ENCODE measurements around the gene MELTF.
"Not testable (repeated sequence)": the region's sequence is repeated elsewhere in the genome, so short reads cannot be mapped to it uniquely, and the experiment has no call there.

The MELTF gene

DNA sequence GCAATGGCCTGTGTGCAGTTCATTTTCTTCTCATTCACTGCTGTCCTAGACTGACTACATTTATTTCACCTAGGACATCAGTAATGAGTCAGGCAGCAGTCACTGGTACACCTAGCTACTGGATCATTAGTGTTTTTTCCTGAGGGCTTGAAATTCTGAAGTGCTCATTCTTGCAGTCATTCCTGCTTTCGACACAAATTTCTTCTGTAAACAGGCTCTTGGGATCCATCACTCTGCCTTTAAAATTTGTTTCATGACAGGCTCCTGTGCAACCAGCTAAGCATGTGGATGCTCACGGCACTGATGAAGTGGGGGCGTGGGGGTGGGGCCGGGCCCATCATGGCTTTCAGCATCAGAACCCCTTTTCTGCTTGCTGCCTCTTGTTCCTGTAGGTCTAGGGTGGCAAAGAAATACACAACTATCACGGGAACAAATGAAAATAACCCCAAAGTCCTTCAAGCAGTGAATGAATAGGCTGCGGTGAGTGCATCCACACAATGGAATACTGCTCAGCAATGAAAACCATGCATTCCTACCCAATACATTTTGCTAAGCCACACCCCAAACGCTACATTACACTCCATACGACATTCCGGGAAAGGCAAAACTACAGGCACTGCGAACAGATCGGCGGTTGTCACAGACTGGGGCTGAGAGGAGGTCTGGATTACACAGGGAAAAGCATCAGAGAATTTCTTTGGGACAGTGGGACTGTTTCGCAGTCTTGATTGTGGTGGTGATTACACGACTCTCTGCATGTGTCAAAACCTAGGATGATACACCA, 9.3 kb upstream of the MELTF start:
- H3K4me3 ChIP-seq (ENCODE audit: low read length) = no peak overlapping the region
- H3K27me3 ChIP-seq (ENCODE audit: control insufficient read depth, insufficient read depth, low read length) = no peaks in the 10 kb centered on the region
- 0 out of 2 replicates have a peak, but pooled peaks cover 1% of the 10 kb centered on the region for H3K4me1 ChIP-seq (ENCODE audit: control insufficient read depth, insufficient read depth, low read length)
- no peaks in the 10 kb centered on the region for H3K9me3 ChIP-seq (ENCODE audit: control insufficient read depth, insufficient read depth, low read length)
- WGBS (ENCODE audit: insufficient coverage, insufficient read length) = no CpG with 5 or more reads among the region's 14 CpGs
- DNase-seq (ENCODE audit: low read depth, low spot score) = no peak
- no peaks in the 10 kb centered on the region for H3K36me3 ChIP-seq (ENCODE audit: control insufficient read depth, insufficient read depth, low read length)
- H3K27ac ChIP-seq (ENCODE audit: low read length) = no peak overlapping the region

DNA sequence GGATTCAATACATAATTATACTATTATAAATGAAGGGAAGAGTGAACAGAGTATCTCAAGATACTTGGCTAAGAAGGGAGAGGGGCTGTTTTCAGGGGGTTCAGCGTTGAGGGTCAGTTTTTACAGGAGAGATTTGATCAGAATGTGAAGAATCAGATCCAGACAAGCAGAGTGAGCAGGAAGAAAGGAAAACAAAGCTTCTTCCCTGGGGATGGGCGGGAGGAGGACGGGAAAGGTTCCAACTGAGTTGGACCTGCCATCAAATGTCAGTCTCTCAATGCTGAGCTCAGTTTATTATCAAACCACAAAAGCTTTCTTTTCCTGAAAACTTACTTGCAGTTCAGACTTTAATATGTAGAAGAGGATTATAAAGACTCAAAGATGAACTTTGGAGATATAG, 6.0 kb upstream of the MELTF start:
- DNase-seq (ENCODE audit: low read depth, low spot score) = no peak
- H3K4me3 ChIP-seq (ENCODE audit: low read length) = no peak overlapping the region
- no peaks in the 10 kb centered on the region for H3K36me3 ChIP-seq (ENCODE audit: control insufficient read depth, insufficient read depth, low read length)
- no peaks in the 10 kb centered on the region for H3K9me3 ChIP-seq (ENCODE audit: control insufficient read depth, insufficient read depth, low read length)
- H3K27ac ChIP-seq (ENCODE audit: low read length) = no peak overlapping the region
- WGBS (ENCODE audit: insufficient coverage, insufficient read length) = no CpG with 5 or more reads among the region's 3 CpGs
- no peaks in the 10 kb centered on the region for H3K27me3 ChIP-seq (ENCODE audit: control insufficient read depth, insufficient read depth, low read length)
- 0 out of 2 replicates have a peak, but pooled peaks cover 1% of the 10 kb centered on the region for H3K4me1 ChIP-seq (ENCODE audit: control insufficient read depth, insufficient read depth, low read length)

DNA sequence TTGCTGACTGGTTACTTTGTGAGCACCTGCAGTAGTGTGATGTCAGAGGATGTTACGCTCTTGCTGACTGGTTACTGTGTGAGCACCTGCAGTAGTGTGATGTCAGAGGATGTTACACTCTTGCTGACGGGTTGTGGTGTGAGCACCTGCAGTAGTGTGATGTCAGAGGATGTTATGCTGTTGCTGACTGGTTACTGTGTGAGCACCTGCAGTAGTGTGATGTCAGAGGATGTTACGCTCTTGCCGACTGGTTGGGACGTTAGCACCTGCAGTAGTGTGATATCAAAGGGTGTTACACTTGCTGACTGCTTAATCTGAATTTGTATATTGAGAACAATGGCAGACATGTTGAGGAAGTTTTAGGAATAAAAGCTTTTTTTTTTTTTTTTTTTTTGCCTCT, 5.2 kb upstream of the MELTF start:
- not testable (repeated sequence) for H3K9me3 ChIP-seq (ENCODE audit: control insufficient read depth, insufficient read depth, low read length); H3K4me1 ChIP-seq (ENCODE audit: control insufficient read depth, insufficient read depth, low read length); DNase-seq (ENCODE audit: low read depth, low spot score); H3K27me3 ChIP-seq (ENCODE audit: control insufficient read depth, insufficient read depth, low read length); H3K36me3 ChIP-seq (ENCODE audit: control insufficient read depth, insufficient read depth, low read length); H3K27ac ChIP-seq (ENCODE audit: low read length); H3K4me3 ChIP-seq (ENCODE audit: low read length)
- WGBS (ENCODE audit: insufficient coverage, insufficient read length) = no CpG with 5 or more reads among the region's 5 CpGs

DNA sequence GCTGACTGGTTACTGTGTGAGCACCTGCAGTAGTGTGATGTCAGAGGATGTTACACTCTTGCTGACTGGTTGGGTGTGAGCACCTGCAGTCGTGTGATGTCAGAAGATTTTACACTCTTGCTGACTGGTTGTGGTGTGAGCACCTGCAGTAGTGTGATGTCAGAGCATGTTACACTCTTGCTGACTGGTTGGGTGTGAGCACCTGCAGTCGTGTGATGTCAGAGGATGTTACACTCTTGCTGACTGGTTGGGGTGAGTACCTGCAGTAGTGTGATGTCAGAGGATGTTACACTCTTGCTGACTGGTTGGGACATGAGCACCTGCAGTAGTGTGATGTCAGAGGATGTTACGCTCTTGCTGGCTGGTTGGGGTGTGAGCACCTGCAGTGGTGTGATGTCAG, 4.1 kb upstream of the MELTF start:
- DNase-seq (ENCODE audit: low read depth, low spot score); H3K4me1 ChIP-seq (ENCODE audit: control insufficient read depth, insufficient read depth, low read length); H3K27ac ChIP-seq (ENCODE audit: low read length); H3K9me3 ChIP-seq (ENCODE audit: control insufficient read depth, insufficient read depth, low read length); H3K4me3 ChIP-seq (ENCODE audit: low read length); H3K27me3 ChIP-seq (ENCODE audit: control insufficient read depth, insufficient read depth, low read length); H3K36me3 ChIP-seq (ENCODE audit: control insufficient read depth, insufficient read depth, low read length): not testable (repeated sequence)
- WGBS (ENCODE audit: insufficient coverage, insufficient read length) = no CpG with 5 or more reads among the region's 3 CpGs

DNA sequence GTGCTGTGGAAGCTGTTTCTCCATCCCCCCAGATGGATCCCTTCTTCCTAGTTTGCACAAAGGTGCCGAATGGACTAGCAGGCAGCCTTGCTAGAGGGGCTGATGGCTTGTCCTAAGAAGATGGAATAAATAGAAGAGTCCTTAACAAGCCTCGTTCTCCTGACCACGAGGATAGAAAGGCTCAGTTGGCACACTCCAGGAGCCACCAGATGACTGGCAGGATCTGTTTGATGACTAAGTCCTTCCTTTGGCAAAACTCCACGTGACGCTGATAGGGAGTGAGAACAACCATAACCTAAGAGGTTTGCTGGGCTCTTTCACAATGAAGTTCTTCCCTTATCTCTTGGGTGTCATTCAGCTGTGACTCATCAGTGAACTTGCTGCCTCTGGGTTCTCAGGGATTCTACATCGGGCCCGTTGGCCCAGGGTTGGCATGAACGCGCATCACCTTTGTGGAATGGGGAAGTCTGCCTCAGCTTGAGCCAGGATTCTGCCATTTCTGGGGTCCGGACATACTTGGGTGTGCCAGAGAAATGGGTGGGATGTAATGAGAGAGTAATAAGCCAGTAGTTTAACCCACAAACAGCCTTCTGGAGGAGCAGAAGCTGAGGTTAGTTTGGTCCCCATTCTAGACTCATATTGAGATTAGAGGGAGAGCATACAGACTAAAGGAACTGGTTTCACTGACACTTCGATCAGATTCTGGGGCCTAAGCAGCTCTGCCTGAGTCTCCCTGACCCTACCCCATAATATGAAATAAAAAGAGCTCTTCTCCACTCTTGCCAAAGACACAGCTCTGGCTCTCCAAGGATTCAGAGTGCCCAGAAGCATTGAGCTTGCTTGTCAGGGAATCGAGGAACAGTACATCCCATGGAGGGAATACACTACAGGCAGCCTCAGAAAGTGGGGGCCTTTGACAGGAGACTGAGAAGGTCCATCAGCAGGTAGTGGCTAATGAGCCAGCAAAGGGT, 2.0 kb upstream of the MELTF start:
- Histone ChIP-seq H3K4me3 (ENCODE audit: low read length) (no peak overlapping the region), H3K9me3 (ENCODE audit: control insufficient read depth, insufficient read depth, low read length) (no peaks in the 10 kb centered on the region), H3K36me3 (ENCODE audit: control insufficient read depth, insufficient read depth, low read length) (no peaks in the 10 kb centered on the region), H3K27ac (ENCODE audit: low read length) (no peak overlapping the region), H3K4me1 (ENCODE audit: control insufficient read depth, insufficient read depth, low read length) (0 out of 2 replicates have a peak, but pooled peaks cover 2% of the 10 kb centered on the region), H3K27me3 (ENCODE audit: control insufficient read depth, insufficient read depth, low read length) (no peaks in the 10 kb centered on the region; the same call in 1 of the 2 replicates)
- WGBS (ENCODE audit: insufficient coverage, insufficient read length) = no CpG with 5 or more reads among the region's 12 CpGs
- no peak for DNase-seq (ENCODE audit: low read depth, low spot score)

- no peak overlapping the region for H3K27ac ChIP-seq (ENCODE audit: low read length)
- no peak overlapping the region for H3K4me3 ChIP-seq (ENCODE audit: low read length)
- 100% methylated on average over 1 of the region's 33 CpGs for WGBS (ENCODE audit: insufficient coverage, insufficient read length)
- DNase-seq (ENCODE audit: low read depth, low spot score) = no peak
- no peaks in the 10 kb centered on the region for H3K36me3 ChIP-seq (ENCODE audit: control insufficient read depth, insufficient read depth, low read length)
- H3K4me1 ChIP-seq (ENCODE audit: control insufficient read depth, insufficient read depth, low read length) = 0 out of 2 replicates have a peak, but pooled peaks cover 1% of the 10 kb centered on the region
- no peaks in the 10 kb centered on the region for H3K9me3 ChIP-seq (ENCODE audit: control insufficient read depth, insufficient read depth, low read length)
- no peaks in the 10 kb centered on the region; the same call in 1 of the 2 replicates for H3K27me3 ChIP-seq (ENCODE audit: control insufficient read depth, insufficient read depth, low read length)
Measured at GRCh38 chr3:197030379-197031314, 1.0 kb upstream of the MELTF start.

DNA sequence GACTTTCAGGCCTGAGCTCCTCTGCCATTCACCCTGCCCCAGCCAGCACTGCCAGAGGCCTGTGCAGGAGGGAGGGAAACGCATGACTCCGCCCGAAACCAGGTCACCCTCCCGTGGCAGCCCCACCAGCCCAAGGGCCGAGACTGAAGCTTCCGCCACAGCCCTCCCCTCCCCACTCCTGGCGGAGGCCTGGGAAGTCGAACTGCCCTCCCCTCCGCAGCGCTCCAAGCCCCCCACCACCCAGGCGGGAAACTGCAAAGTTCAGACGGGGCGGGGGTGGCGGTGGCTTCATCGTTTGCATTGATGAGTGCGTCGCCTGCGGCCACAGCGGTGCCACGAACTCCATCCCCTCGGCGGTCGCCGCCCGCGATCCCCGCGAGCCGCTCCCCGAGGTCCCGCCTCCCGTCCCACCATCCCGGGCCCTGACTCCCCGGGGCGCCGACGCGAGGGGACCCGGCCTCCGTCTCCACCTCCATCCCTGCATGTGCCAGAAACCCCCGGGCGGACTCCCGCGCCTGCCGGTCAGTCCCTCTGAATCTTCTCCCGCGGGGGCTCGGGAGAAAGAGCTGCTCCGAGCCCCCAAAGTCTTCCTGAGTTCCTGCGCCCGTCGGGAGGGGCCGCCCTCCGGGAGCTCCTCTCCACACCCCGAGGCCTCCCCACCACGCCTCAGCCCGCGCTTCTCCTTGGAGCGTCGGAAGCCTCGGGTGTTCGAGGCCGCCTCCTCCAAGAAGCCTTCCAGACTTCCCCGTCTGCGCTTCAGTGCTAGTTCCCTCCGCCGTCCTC, 698 bp downstream of the MELTF start:
- H3K36me3 ChIP-seq (ENCODE audit: control insufficient read depth, insufficient read depth, low read length) = no peaks in the 10 kb centered on the region
- H3K9me3 ChIP-seq (ENCODE audit: control insufficient read depth, insufficient read depth, low read length) = no peaks in the 10 kb centered on the region
- no peak for DNase-seq (ENCODE audit: low read depth, low spot score)
- no peak overlapping the region for H3K27ac ChIP-seq (ENCODE audit: low read length)
- no CpG with 5 or more reads among the region's 67 CpGs for WGBS (ENCODE audit: insufficient coverage, insufficient read length)
- H3K4me3 ChIP-seq (ENCODE audit: low read length) = peak overlapping the region; percentile 43; the same call in 1 of the 2 replicates
- no peaks in the 10 kb centered on the region; the same call in 1 of the 2 replicates for H3K27me3 ChIP-seq (ENCODE audit: control insufficient read depth, insufficient read depth, low read length)
- H3K4me1 ChIP-seq (ENCODE audit: control insufficient read depth, insufficient read depth, low read length) = 0 out of 2 replicates have a peak, but pooled peaks cover 1% of the 10 kb centered on the region

GRCh38 chr3:197027896-197028727, 1.5 kb downstream of the MELTF start:
- 0 out of 2 replicates have a peak, but pooled peaks cover 1% of the 10 kb centered on the region for H3K4me1 ChIP-seq (ENCODE audit: control insufficient read depth, insufficient read depth, low read length)
- H3K9me3 ChIP-seq (ENCODE audit: control insufficient read depth, insufficient read depth, low read length) = no peaks in the 10 kb centered on the region
- WGBS (ENCODE audit: insufficient coverage, insufficient read length) = no CpG with 5 or more reads among the region's 22 CpGs
- no peak overlapping the region for H3K27ac ChIP-seq (ENCODE audit: low read length)
- no peak overlapping the region for H3K4me3 ChIP-seq (ENCODE audit: low read length)
- no peak for DNase-seq (ENCODE audit: low read depth, low spot score)
- no peaks in the 10 kb centered on the region for H3K36me3 ChIP-seq (ENCODE audit: control insufficient read depth, insufficient read depth, low read length)
- no peaks in the 10 kb centered on the region; the same call in 1 of the 2 replicates for H3K27me3 ChIP-seq (ENCODE audit: control insufficient read depth, insufficient read depth, low read length)
